Muscle layer of duodenum (tissue), 2 donors: ENCODE measurements around the gene SLC25A4.
"Not testable (repeated sequence)": the region's sequence is repeated elsewhere in the genome, so short reads cannot be mapped to it uniquely, and the experiment has no call there.

Experiments
- H3K27ac ChIP-seq: one replicate; pipeline ENCODE4 v1.7.0; 2013; ENCODE audit warnings: mild to moderate bottlenecking, low read length
- H3K27me3 ChIP-seq: one replicate; pipeline ENCODE4 v1.7.0; 2013; ENCODE audit warnings: low read depth, mild to moderate bottlenecking, control low read depth, low read length
- H3K36me3 ChIP-seq, 2 donors: one replicate each; pipeline ENCODE4 v1.7.0; 2013; ENCODE audit warnings: low read length in 2 of 2, control low read depth in 1 of 2, mild to moderate bottlenecking in 1 of 2; ENCODE audit not compliant: insufficient read depth in 2 of 2, control insufficient read depth in 1 of 2
- H3K4me1 ChIP-seq, 2 donors: one replicate each; pipeline ENCODE4 v1.7.0; 2013; ENCODE audit warnings: low read length in 2 of 2, mild to moderate bottlenecking in 2 of 2, control low read depth in 1 of 2, moderate library complexity in 1 of 2; ENCODE audit not compliant: insufficient read depth in 2 of 2, control insufficient read depth in 1 of 2
- H3K4me3 ChIP-seq, 2 donors: one replicate each; pipeline ENCODE4 v1.7.0; 2013; ENCODE audit warnings: low read length in 2 of 2, low read depth in 1 of 2, mild to moderate bottlenecking in 1 of 2
- H3K9me3 ChIP-seq, 2 donors: one replicate each; pipeline ENCODE4 v1.7.0; 2013; ENCODE audit warnings: low read length in 2 of 2, control low read depth in 1 of 2, mild to moderate bottlenecking in 1 of 2; ENCODE audit not compliant: control insufficient read depth in 1 of 2
- donor health status: healthy.

The SLC25A4 gene

GRCh38 chr4:185108185-185108584 is 34.9 kb upstream of the SLC25A4 start:
- Histone ChIP-seq H3K4me1 (peaks cover 5 to 14% of the 10 kb centered on the region in 2 donors), H3K27ac (no peak overlapping the region), H3K4me3 (no peak overlapping the region), H3K36me3 (no peaks in the 10 kb centered on the region), H3K27me3 (no peaks in the 10 kb centered on the region), H3K9me3 (no peaks in the 10 kb centered on the region)

GRCh38 chr4:185108669-185109068 is 34.4 kb upstream of the SLC25A4 start:
- no peaks in the 10 kb centered on the region for H3K27me3 ChIP-seq
- H3K4me3 ChIP-seq = no peak overlapping the region
- H3K4me1 ChIP-seq = peaks cover 5 to 14% of the 10 kb centered on the region in 2 donors
- H3K36me3 ChIP-seq = no peaks in the 10 kb centered on the region
- no peaks in the 10 kb centered on the region for H3K9me3 ChIP-seq
- H3K27ac ChIP-seq = no peak overlapping the region

- no peaks in the 10 kb centered on the region for H3K36me3 ChIP-seq
- H3K4me3 ChIP-seq = no peak overlapping the region
- H3K27me3 ChIP-seq = no peaks in the 10 kb centered on the region
- no peak overlapping the region for H3K27ac ChIP-seq
- no peaks in the 10 kb centered on the region for H3K9me3 ChIP-seq
- peaks cover 5 to 14% of the 10 kb centered on the region in 2 donors for H3K4me1 ChIP-seq
Measured at GRCh38 chr4:185109736-185110135, 33.3 kb upstream of the SLC25A4 start.

- Histone ChIP-seq H3K36me3 (no peaks in the 10 kb centered on the region), H3K9me3 (no peaks in the 10 kb centered on the region), H3K4me3 (no peak overlapping the region), H3K27me3 (no peaks in the 10 kb centered on the region), H3K4me1 (peaks cover 5 to 14% of the 10 kb centered on the region in 2 donors), H3K27ac (no peak overlapping the region)
Measured at GRCh38 chr4:185110375-185110823, 32.7 kb upstream of the SLC25A4 start.

- Histone ChIP-seq H3K4me1 (peaks cover 5 to 14% of the 10 kb centered on the region in 2 donors), H3K36me3 (no peaks in the 10 kb centered on the region), H3K27ac (no peak overlapping the region), H3K27me3 (no peaks in the 10 kb centered on the region), H3K9me3 (no peaks in the 10 kb centered on the region), H3K4me3 (no peak overlapping the region)
Measured at GRCh38 chr4:185112104-185112503, 31.0 kb upstream of the SLC25A4 start.

- Histone ChIP-seq H3K4me1 (peaks cover 5 to 14% of the 10 kb centered on the region in 2 donors), H3K9me3 (no peaks in the 10 kb centered on the region), H3K27me3 (no peaks in the 10 kb centered on the region), H3K27ac (no peak overlapping the region), H3K4me3 (no peak overlapping the region), H3K36me3 (no peaks in the 10 kb centered on the region)
Measured at GRCh38 chr4:185113340-185113739, 29.7 kb upstream of the SLC25A4 start.

GRCh38 chr4:185115827-185116232 is 27.2 kb upstream of the SLC25A4 start:
- no peaks in the 10 kb centered on the region for H3K9me3 ChIP-seq
- H3K27ac ChIP-seq = no peak overlapping the region
- no peak overlapping the region for H3K4me3 ChIP-seq
- H3K27me3 ChIP-seq = no peaks in the 10 kb centered on the region
- no peaks in the 10 kb centered on the region for H3K36me3 ChIP-seq
- peaks cover 5 to 14% of the 10 kb centered on the region in 2 donors for H3K4me1 ChIP-seq

- Histone ChIP-seq H3K27ac (no peak overlapping the region), H3K4me3 (no peak overlapping the region)
Measured at GRCh38 chr4:185117300-185117934, 25.6 kb upstream of the SLC25A4 start.

GRCh38 chr4:185118876-185119275 is 24.2 kb upstream of the SLC25A4 start:
- no peaks in the 10 kb centered on the region for H3K4me1 ChIP-seq
- no peak overlapping the region for H3K27ac ChIP-seq
- no peaks in the 10 kb centered on the region for H3K36me3 ChIP-seq
- no peaks in the 10 kb centered on the region for H3K27me3 ChIP-seq
- no peaks in the 10 kb centered on the region for H3K9me3 ChIP-seq
- H3K4me3 ChIP-seq = no peak overlapping the region

More at GRCh38 chr4:185117300-185117934, 25.6 kb upstream of the SLC25A4 start:
- Histone ChIP-seq H3K9me3 (no peaks in the 10 kb centered on the region), H3K4me1 (peaks cover 4 to 7% of the 10 kb centered on the region in 2 donors), H3K36me3 (no peaks in the 10 kb centered on the region), H3K27me3 (no peaks in the 10 kb centered on the region)

- H3K4me3 ChIP-seq, H3K36me3 ChIP-seq, H3K27me3 ChIP-seq, H3K27ac ChIP-seq, H3K9me3 ChIP-seq, H3K4me1 ChIP-seq: not testable (repeated sequence)
Measured at GRCh38 chr4:185119467-185119866, 23.6 kb upstream of the SLC25A4 start.

GRCh38 chr4:185119927-185120630 is 23.0 kb upstream of the SLC25A4 start:
- Histone ChIP-seq H3K27ac (no peak overlapping the region), H3K9me3 (no peaks in the 10 kb centered on the region), H3K4me1 (no peaks in the 10 kb centered on the region), H3K36me3 (no peaks in the 10 kb centered on the region), H3K4me3 (no peak overlapping the region), H3K27me3 (no peaks in the 10 kb centered on the region)

- no peaks in the 10 kb centered on the region for H3K27me3 ChIP-seq
- H3K4me1 ChIP-seq = no peaks in the 10 kb centered on the region
- no peak overlapping the region for H3K27ac ChIP-seq
- no peaks in the 10 kb centered on the region for H3K9me3 ChIP-seq
- no peaks in the 10 kb centered on the region for H3K36me3 ChIP-seq
- no peak overlapping the region for H3K4me3 ChIP-seq
Measured at GRCh38 chr4:185120631-185120946, 22.5 kb upstream of the SLC25A4 start.
